ENCODE measurements around the gene KCNE2.
"Not testable (repeated sequence)": the region's sequence is repeated elsewhere in the genome, so short reads cannot be mapped to it uniquely, and the experiment has no call there.

KCNE2 gene

GRCh38 chr21:34355570-34355969 lies 8.2 kb upstream of the KCNE2 start:
- no peak for FAIRE-seq
- no peak for DNase-seq (ENCODE audit: insufficient read length)
- TF ChIP-seq TAF1 (IDR thresholded peaks at IDR 0.05; ENCODE audit: borderline replicate concordance, low read depth, low read length) (no peak), POLR2AphosphoS5 (IDR thresholded peaks at IDR 0.05; ENCODE audit: low read depth, low read length) (no peak), POLR2A (IDR thresholded peaks at IDR 0.05; ENCODE audit: low read depth, low read length) (no peak)

GRCh38 chr21:34357889-34358288 lies 5.9 kb upstream of the KCNE2 start:
- FAIRE-seq (no peak), DNase-seq (ENCODE audit: insufficient read length) (no peak)
- TF ChIP-seq TAF1 (IDR thresholded peaks at IDR 0.05; ENCODE audit: borderline replicate concordance, low read depth, low read length): no peak
- no peak for TF ChIP-seq POLR2AphosphoS5 (IDR thresholded peaks at IDR 0.05; ENCODE audit: low read depth, low read length)
- TF ChIP-seq POLR2A (IDR thresholded peaks at IDR 0.05; ENCODE audit: low read depth, low read length): no peak

- TF ChIP-seq TAF1 (IDR thresholded peaks at IDR 0.05; ENCODE audit: borderline replicate concordance, low read depth, low read length) (no peak), POLR2AphosphoS5 (IDR thresholded peaks at IDR 0.05; ENCODE audit: low read depth, low read length) (no peak), POLR2A (IDR thresholded peaks at IDR 0.05; ENCODE audit: low read depth, low read length) (no peak)
- no peak for FAIRE-seq
These were observed 4.9 kb upstream of the KCNE2 start for GRCh38 chr21:34358866-34359265.

GRCh38 chr21:34360488-34361241 lies 3.1 kb upstream of the KCNE2 start:
- no peak for FAIRE-seq
- no peak for DNase-seq (ENCODE audit: insufficient read length)
- TF ChIP-seq POLR2AphosphoS5 (IDR thresholded peaks at IDR 0.05; ENCODE audit: low read depth, low read length) (no peak), POLR2A (IDR thresholded peaks at IDR 0.05; ENCODE audit: low read depth, low read length) (no peak), TAF1 (IDR thresholded peaks at IDR 0.05; ENCODE audit: borderline replicate concordance, low read depth, low read length) (no peak)

More at GRCh38 chr21:34358866-34359265, 4.9 kb upstream of the KCNE2 start:
- no peak for DNase-seq (ENCODE audit: insufficient read length)

GRCh38 chr21:34362136-34362444 lies 1.7 kb upstream of the KCNE2 start:
- FAIRE-seq: no peak
- no peak for TF ChIP-seq TAF1 (IDR thresholded peaks at IDR 0.05; ENCODE audit: borderline replicate concordance, low read depth, low read length)
- no peak for TF ChIP-seq POLR2A (IDR thresholded peaks at IDR 0.05; ENCODE audit: low read depth, low read length)
- TF ChIP-seq POLR2AphosphoS5 (IDR thresholded peaks at IDR 0.05; ENCODE audit: low read depth, low read length): no peak

GRCh38 chr21:34362670-34363069 lies 1.1 kb upstream of the KCNE2 start:
- DNase-seq (ENCODE audit: insufficient read length): no peak
- no peak for TF ChIP-seq POLR2AphosphoS5 (IDR thresholded peaks at IDR 0.05; ENCODE audit: low read depth, low read length)

More at GRCh38 chr21:34362136-34362444, 1.7 kb upstream of the KCNE2 start:
- no peak for DNase-seq (ENCODE audit: insufficient read length)

GRCh38 chr21:34364921-34365320 lies 1.1 kb downstream of the KCNE2 start:
- TF ChIP-seq POLR2A (IDR thresholded peaks at IDR 0.05; ENCODE audit: low read depth, low read length): no peak
- no peak for TF ChIP-seq TAF1 (IDR thresholded peaks at IDR 0.05; ENCODE audit: borderline replicate concordance, low read depth, low read length)
- no peak for TF ChIP-seq POLR2AphosphoS5 (IDR thresholded peaks at IDR 0.05; ENCODE audit: low read depth, low read length)
- no peak for DNase-seq (ENCODE audit: insufficient read length)
- no peak for FAIRE-seq

More at GRCh38 chr21:34362670-34363069, 1.1 kb upstream of the KCNE2 start:
- FAIRE-seq: no peak

GRCh38 chr21:34365809-34366208 lies 2.0 kb downstream of the KCNE2 start:
- TF ChIP-seq TAF1 (IDR thresholded peaks at IDR 0.05; ENCODE audit: borderline replicate concordance, low read depth, low read length) (no peak), POLR2AphosphoS5 (IDR thresholded peaks at IDR 0.05; ENCODE audit: low read depth, low read length) (no peak), POLR2A (IDR thresholded peaks at IDR 0.05; ENCODE audit: low read depth, low read length) (no peak)
- FAIRE-seq: no peak
- DNase-seq (ENCODE audit: insufficient read length): no peak

- TF ChIP-seq POLR2A (IDR thresholded peaks at IDR 0.05; ENCODE audit: low read depth, low read length): no peak
- no peak for TF ChIP-seq TAF1 (IDR thresholded peaks at IDR 0.05; ENCODE audit: borderline replicate concordance, low read depth, low read length)
- no peak for TF ChIP-seq POLR2AphosphoS5 (IDR thresholded peaks at IDR 0.05; ENCODE audit: low read depth, low read length)
- no peak for DNase-seq (ENCODE audit: insufficient read length)
- no peak for FAIRE-seq
These were observed 3.6 kb downstream of the KCNE2 start for GRCh38 chr21:34367320-34367935.

GRCh38 chr21:34369741-34370140 lies 5.9 kb downstream of the KCNE2 start:
- no peak for FAIRE-seq
- TF ChIP-seq TAF1 (IDR thresholded peaks at IDR 0.05; ENCODE audit: borderline replicate concordance, low read depth, low read length): no peak
- no peak for TF ChIP-seq POLR2A (IDR thresholded peaks at IDR 0.05; ENCODE audit: low read depth, low read length)
- no peak for TF ChIP-seq POLR2AphosphoS5 (IDR thresholded peaks at IDR 0.05; ENCODE audit: low read depth, low read length)
- DNase-seq (ENCODE audit: insufficient read length): no peak

- no peak for FAIRE-seq
These were observed 8.5 kb downstream of the KCNE2 start for GRCh38 chr21:34372321-34372720.

GRCh38 chr21:34374462-34374861 lies 10.7 kb downstream of the KCNE2 start:
- not testable (repeated sequence) for DNase-seq (ENCODE audit: insufficient read length); FAIRE-seq

More at GRCh38 chr21:34372321-34372720, 8.5 kb downstream of the KCNE2 start:
- TF ChIP-seq TAF1 (IDR thresholded peaks at IDR 0.05; ENCODE audit: borderline replicate concordance, low read depth, low read length): no peak
- no peak for TF ChIP-seq POLR2AphosphoS5 (IDR thresholded peaks at IDR 0.05; ENCODE audit: low read depth, low read length)
- no peak for TF ChIP-seq POLR2A (IDR thresholded peaks at IDR 0.05; ENCODE audit: low read depth, low read length)
- DNase-seq (ENCODE audit: insufficient read length): no peak

- DNase-seq (ENCODE audit: insufficient read length): not testable (repeated sequence)
- peak; percentile 92 for FAIRE-seq
These were observed 11.3 kb downstream of the KCNE2 start, which contains the start of gene SMIM11 for GRCh38 chr21:34374940-34375618. SMIM11 (plus strand) TSS chr21:34375507; CDS start chr21:34379505, 3,998 bp downstream.

- DNase-seq (ENCODE audit: insufficient read length); FAIRE-seq: not testable (repeated sequence)
These were observed 11.8 kb downstream of the KCNE2 start for GRCh38 chr21:34375619-34375972.

GRCh38 chr21:34383138-34383537 lies 19.3 kb downstream of the KCNE2 start:
- FAIRE-seq; DNase-seq (ENCODE audit: insufficient read length): not testable (repeated sequence)

GRCh38 chr21:34383724-34384415 lies 20.1 kb downstream of the KCNE2 start:
- FAIRE-seq: peak; percentile 98
- DNase-seq (ENCODE audit: insufficient read length): not testable (repeated sequence)
